ENCODE results near the gene IER3IP1.
A peak's percentile ranks its signal among the peaks of the same experiment; 100 is the strongest.

GRCh38 chr18:47204908-47205522, 28.9 kb upstream of the IER3IP1 start:
- TF ChIP-seq CTCF (IDR thresholded peaks at IDR 0.05; ENCODE audit: insufficient read depth, low read length, poor library complexity, severe bottlenecking) (peak; percentile 82), EZH2phosphoT487 (conservative IDR thresholded peaks at IDR 0.05; ENCODE audit: low read length) (no peak)
